Liver (tissue), 3 donors: Measurements from ENCODE around the gene TEKTIP1.

ENCODE experiments used
- GABPA ChIP-seq, 2 donors: IDR thresholded peaks in 1 of 2; conservative IDR thresholded peaks in 1 of 2; 2 replicates each; pipeline ENCODE4 v1.6.1; 2016; ENCODE audit warnings: antibody characterized with exemption in 2 of 2, mild to moderate bottlenecking in 1 of 2, moderate library complexity in 1 of 2
- TF ChIP-seq, protein P1 (sequence below): fragments of 150-350 bp; IDR thresholded peaks from 2 replicates; pipeline ENCODE4 v1.5.1; 2017; ENCODE audit warnings: improper control_type of control experiment, low read depth, low read length; ENCODE audit not compliant: missing input control
- donor health status: healthy.
- donor health status: healthy.

DNA sequence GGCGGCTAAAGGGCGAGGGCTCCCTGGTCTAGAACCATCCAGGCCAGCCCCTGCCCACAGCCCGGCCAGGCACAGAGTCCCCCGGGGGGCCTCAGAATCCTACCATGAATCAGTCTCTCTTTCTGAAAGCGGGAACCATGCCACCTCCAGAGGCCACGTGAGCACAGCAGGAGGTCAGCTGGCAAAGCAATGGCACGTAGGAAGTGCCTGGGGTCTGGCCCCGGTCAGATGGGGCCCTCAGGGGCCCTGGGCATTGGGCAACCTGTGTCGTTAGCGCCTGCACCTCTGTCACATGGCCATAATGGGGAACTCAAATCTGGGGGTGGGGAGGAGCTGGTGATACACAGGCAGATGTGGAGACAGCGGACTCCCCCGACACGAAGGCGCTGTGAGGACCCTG is 9.6 kb downstream of the TEKTIP1 start:
- no peak for TF ChIP-seq GABPA (IDR thresholded peaks at IDR 0.05 in 1 of 2, conservative IDR thresholded peaks at IDR 0.05 in 1 of 2)
- TF ChIP-seq, protein P1, sequence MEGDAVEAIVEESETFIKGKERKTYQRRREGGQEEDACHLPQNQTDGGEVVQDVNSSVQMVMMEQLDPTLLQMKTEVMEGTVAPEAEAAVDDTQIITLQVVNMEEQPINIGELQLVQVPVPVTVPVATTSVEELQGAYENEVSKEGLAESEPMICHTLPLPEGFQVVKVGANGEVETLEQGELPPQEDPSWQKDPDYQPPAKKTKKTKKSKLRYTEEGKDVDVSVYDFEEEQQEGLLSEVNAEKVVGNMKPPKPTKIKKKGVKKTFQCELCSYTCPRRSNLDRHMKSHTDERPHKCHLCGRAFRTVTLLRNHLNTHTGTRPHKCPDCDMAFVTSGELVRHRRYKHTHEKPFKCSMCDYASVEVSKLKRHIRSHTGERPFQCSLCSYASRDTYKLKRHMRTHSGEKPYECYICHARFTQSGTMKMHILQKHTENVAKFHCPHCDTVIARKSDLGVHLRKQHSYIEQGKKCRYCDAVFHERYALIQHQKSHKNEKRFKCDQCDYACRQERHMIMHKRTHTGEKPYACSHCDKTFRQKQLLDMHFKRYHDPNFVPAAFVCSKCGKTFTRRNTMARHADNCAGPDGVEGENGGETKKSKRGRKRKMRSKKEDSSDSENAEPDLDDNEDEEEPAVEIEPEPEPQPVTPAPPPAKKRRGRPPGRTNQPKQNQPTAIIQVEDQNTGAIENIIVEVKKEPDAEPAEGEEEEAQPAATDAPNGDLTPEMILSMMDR = no peak
